ENCODE data around the gene PKNOX1.
"Not testable (repeated sequence)": the region's sequence is repeated elsewhere in the genome, so short reads cannot be mapped to it uniquely, and the experiment has no call there.

PKNOX1 gene, protein sequence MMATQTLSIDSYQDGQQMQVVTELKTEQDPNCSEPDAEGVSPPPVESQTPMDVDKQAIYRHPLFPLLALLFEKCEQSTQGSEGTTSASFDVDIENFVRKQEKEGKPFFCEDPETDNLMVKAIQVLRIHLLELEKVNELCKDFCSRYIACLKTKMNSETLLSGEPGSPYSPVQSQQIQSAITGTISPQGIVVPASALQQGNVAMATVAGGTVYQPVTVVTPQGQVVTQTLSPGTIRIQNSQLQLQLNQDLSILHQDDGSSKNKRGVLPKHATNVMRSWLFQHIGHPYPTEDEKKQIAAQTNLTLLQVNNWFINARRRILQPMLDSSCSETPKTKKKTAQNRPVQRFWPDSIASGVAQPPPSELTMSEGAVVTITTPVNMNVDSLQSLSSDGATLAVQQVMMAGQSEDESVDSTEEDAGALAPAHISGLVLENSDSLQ

DNA sequence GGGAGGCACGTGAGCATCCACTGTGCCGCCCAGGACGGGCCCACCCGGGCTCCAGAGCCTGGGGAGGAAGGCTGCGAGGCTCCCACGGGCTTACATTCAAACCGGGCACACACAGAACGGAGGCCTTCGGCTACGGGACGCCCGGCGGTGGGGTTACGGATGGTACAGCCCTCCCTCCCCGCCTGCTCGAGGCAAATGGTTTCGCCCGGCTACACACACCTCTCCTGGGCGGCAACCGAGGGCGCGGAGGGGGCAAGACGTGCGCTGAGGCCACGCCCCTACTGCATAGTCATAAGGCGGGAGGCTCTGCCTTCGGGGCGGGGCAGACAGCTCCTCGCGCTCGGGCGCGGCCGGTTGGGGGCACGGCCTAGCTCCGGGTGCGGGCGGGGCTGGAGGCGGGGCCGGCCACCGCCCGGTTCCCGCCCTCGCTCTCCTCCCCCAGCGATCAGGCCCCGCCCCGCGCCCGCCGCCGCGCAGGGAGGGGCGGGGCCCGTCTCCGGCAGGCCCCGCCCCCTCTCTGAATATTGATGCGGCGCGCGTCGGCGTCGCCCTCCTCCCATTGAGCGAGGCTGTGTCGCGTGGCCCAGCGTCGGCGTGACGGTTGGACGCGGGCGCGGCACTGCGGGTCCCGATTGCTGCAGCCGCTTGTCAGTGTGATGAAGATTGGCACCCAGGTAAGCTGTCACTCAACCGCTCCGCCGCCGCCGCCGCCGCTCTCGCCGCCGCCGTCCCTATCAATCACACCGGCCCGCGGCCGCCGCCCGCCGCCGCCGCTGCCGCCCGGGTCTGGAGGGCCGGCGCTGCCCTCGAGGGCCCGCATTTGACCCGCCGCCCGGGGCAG lies at the start of gene PKNOX1:
TSS of gene PKNOX1 (plus strand) at position 572 of the 841 bp plus-strand sequence. CDS start 29,820 bp downstream, outside the sequence.
- DNase-seq (ENCODE audit: low read depth in 2 of 2, low spot score in 1 of 2) = peak; percentile 96 to 98

DNA sequence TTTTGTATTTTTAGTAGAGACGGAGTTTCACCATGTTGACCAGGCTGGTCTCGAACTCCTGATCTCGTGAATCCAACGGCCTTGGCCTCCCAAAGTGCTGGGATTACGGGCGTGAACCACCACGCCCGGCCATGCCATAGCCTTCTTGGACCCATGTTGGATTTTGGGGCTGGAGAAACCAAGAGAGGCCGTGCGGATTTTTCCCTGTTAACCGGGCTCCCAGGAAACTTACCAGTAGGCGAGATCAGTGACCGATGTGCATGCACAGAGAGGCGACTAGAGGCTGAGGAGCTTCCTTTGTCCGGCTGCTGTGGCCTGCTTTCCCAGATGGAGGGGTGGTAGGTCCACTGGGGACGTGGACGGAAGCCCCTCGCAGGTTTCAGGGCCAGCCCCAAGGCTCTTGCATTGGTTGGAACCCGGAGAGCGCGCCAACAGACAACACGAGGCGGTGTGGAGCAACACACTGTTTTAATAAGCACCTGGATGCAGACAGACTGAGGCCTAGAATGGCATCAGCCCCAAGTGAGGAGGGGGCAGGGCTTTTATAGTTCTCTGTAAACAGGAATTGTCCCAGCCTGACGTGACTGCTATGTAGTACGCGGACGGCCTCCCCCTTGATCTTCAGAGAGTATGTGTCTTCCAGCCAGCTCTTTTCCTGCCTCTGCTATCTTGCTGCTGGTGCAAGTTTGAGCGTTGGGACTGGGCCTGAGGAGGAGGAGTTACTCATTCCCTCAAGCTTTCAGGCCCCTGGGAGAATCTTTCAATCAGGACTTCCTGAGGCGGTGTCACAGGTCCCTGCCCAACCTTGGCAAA lies 49.0 kb upstream of the PKNOX1 start, which contains the start of gene ERVH48-1:
TSS of gene ERVH48-1 (minus strand) at position 517 of the 813 bp plus-strand sequence. CDS start 6,624 bp downstream, outside the sequence.
- DNase-seq (ENCODE audit: low read depth in 2 of 2, low spot score in 1 of 2) = no peak

DNA sequence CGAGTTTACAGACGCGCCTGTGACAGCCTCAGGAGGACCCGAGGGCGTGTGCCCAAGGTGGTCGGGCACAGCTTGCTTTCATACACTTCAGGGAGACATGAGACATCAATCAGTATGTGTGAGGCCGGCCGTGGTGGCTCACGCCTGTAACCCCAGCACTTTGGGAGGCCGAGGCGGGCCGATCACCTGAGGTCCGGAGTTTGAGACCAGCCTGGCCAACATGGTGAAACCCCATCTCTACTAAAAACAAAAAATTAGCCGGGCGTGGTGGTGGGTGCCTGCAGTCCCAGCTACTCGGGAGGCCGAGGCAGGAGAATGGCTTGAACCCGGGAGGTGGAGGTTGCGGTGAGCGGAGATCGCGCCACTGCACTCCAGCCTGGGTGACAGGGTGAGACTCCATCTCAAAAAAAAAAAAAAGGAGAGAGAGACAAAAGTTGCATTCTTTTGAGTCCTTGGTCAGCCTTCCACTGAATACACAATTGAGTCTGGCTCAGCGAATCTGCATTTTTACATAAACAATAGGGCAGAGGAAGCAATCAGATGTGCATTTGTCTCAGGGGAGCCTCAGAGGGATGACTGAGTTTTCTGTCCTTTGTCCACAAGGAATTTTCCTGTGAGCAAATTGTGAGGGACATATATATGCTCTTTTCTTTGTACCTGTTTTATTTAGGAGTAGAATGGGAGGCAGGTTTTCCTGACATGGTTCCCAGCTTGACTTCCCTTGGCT lies 46.7 kb upstream of the PKNOX1 start:
- DNase-seq (ENCODE audit: low read depth in 2 of 2, low spot score in 1 of 2) = not testable (repeated sequence)

DNA sequence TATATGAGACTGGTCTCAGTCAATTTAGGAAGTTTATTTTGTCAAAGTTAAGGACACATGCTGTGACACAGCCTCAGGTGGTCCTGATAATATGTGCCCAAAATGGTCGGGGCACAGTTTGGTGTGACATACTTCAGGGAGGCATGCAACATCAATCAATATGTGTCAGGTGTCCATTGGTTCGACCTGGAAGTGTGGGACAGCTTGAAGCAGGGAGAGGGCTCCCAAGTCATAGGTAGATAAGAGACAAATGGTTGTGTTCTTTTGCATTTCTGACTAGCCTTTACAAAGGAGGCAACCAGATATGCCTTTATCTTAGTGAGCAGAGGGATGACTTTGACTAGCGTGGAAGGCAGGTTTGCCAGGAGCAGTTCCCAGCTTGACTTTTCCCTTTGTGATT lies 44.4 kb upstream of the PKNOX1 start:
- DNase-seq (ENCODE audit: low read depth in 2 of 2, low spot score in 1 of 2) = no peak

DNA sequence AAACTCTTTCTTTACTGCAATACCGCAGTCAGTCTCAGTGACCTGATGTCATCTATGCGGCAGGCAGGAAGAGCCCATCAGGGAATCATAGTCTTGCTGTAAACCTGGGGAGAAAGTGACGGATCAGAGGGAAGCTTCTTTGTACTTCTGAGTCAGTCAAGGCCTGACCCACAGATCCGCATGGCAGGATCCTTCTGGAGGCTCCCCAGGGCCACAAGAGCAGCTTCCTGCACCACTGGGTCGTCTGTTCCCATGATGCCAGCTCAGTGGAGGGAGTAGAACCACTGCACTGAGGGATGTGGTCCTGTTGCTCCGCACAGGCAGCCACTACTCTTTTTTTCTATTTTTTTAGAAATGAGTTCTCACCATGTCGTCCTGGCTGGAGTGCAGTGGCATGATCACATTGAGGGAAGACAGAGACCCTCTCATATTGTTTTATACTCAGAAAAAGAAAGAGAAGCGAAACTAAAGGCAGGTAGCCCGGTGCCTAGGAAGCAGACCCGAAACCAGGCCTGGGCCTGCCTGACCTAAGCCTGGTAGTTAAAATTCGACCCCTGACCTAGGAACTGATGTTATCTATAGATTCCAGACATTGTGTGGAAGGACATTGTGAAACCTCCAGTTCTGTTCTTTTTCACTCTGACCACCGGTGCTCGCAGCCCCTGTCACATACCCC lies 42.7 kb upstream of the PKNOX1 start:
- DNase-seq (ENCODE audit: low read depth in 2 of 2, low spot score in 1 of 2) = no peak

DNA sequence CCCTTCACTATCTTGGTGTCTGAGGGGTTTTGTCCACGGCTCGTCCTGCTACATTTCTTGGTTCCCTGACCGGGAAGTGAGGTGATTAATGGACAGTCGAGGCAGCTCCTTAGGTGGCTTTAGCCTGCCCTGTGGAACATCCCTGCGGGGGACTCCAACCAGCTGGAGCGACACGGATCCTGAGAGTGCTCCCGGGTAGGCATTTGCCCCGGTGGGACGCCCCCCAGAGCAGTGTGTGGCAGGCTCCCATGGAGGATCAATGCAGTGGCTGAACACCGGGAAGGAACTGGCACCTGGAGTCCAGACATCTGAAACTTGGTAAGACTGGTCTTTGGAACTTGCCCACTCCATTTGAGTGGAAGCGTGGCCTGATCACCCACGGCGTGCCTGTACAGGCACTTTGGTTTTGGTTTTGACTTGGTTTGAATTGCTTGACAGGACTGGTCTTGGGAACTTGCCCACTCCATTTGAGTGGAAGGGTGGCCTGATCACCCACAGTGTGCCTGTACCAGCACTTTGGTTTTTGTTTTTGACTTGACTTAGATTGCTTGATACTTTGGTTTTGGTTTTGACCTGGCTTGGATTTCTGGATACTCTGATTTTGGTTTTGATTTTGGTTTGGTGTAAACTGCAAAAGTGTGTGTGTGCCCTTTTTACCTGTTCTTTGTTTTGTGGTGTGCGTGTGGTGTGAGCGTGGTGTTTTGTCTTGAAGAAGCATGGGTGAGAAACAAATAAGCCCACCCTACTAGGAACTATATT lies 41.8 kb upstream of the PKNOX1 start:
- DNase-seq (ENCODE audit: low read depth in 2 of 2, low spot score in 1 of 2) = not testable (repeated sequence)

DNA sequence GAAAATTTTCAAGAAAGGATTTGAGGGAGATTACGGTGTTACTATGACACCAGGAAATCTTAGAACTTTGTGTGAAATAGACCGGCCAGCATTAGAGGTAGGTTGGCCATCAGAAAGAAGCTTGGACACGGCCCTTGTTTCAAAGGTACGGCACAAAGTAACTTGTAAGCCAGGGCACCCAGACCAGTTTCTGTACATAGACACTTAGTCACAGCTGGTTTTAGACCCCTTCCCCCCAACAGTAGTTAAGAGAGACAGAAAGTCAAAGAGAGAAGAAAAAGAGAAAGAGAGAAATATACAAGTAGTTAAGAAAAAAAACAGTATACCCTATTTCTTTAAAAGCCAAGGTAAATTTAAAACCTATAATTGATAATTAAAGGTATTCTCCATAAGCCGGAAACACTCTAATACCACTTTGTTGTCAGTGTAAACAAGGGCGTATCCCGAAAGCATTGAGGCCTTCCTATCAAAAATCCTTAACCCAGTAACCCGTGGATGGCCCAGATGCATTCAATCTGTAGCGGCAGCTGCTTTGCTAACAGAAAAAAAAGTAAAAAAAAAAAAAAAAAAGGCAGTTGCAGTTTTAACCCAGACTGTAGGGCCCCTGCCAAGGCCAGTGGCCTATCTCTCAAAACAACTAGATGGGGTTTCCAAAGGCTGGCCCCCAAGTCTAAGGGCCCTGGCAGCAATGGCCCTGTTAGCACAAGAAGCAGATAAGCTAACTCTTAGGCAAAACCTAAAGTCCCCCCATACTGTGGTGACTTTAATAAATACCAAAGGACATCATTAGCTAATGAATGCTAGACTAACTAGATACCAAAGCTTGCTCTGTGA lies 41.0 kb upstream of the PKNOX1 start:
- not testable (repeated sequence) for DNase-seq (ENCODE audit: low read depth in 2 of 2, low spot score in 1 of 2)

DNA sequence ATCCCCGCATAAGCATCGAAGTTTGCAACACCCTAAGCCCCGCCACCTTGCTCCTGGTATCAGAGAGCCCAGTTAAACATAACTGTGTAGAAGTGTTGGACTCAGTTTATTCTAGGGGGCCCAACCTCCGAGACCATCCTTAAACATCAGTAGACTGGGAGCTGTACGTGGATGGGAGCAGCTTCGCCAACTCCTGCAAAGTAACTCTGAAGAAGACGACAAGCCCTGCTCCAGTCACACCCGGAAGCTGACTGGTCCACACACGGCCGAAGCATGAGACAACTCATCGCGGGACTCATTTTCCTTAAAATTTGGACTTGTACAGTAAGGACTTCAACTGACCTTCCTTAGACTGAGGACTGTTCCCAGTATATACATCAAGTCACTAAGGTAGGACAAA lies 40.4 kb upstream of the PKNOX1 start:
- not testable (repeated sequence) for DNase-seq (ENCODE audit: low read depth in 2 of 2, low spot score in 1 of 2)

DNA sequence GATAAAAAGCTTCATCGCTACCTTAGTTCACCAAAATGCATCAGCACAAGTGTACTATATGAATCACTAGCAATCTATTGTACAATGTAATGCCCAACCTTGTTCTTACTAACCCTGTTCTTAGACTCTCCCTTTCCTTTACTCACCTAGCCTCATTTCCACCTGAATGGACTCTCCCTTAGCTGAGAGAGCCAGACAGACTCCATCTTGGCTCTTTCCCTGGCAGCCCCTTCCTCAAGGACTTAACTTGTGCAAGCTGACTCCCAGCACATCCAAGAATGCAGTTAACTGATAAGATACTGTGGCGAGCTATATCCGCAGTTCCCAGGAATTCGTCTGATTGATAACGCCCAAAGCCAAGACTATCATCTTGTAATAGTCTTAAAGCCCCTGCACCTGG lies 38.0 kb upstream of the PKNOX1 start:
- not testable (repeated sequence) for DNase-seq (ENCODE audit: low read depth in 2 of 2, low spot score in 1 of 2)

DNA sequence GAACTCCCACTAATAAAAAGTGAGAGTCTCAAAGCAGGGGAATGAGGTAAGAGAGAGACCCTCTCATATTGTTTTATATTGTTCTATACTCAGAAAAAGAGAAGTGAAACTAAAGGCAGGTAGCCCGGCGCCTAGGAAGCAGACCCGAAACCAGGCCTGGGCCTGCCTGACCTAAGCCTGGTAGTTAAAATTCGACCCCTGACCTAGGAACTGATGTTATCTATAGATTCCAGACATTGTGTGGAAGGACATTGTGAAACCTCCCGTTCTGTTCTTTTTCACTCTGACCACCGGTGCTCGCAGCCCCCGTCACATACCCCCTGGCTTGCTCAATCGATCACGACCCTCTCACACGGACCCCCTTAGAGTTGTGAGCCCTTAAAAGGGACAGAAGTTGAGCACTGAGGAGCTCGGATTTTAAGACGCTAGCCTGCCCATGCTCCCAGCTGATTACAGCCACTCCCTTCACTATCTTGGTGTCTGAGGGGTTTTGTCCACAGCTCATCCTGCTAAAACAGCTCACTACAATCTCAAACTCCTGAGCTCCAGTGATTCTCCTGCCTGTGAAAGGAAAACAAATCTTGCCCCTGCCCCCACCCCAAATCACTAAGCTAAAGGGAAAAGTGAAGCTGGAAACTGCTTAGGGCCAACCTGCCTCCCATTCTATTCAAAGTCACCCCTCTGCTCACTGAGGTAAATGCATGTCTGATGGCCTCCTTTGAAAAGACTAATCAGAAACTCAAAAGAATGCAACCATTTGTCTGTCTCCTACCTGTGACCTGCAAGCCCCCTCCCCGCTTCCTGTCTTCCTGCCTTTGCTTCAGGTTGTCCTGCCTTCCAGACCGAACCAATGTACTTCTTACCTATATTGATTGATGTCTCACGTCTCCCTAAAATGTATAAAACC lies 37.1 kb upstream of the PKNOX1 start:
- not testable (repeated sequence) for DNase-seq (ENCODE audit: low read depth in 2 of 2, low spot score in 1 of 2)

DNA sequence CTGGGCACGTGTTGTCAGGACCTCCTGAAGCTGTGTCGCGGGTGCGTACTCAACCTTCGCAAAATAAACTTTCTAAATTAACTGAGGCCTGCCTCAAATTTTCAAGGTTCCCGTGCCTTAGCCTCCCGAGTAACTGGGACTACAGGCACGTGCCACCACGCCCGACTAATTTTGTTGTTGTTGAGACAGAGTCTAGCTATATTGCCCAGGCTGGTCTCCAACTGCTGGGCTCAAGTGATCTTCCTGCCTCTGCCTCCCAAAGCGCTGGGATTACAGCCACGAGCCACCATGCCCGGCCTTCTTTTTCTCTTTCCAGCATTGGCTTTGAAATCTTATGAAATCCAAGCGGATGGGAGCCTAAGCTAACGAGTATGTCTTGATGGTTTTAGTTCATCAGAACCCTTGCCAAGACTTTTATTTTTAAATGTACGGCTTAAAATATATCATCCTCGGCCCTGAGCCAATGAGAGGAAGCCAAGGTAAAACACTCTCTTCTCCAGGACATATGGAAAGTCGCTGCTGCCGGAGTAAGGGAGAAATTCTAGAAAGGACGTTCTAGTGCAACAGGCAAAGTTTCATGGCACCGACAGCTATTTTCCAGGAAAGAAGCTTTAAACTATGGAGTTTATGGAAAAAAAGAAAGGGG lies 36.3 kb upstream of the PKNOX1 start:
- DNase-seq (ENCODE audit: low read depth in 2 of 2, low spot score in 1 of 2) = no peak

DNA sequence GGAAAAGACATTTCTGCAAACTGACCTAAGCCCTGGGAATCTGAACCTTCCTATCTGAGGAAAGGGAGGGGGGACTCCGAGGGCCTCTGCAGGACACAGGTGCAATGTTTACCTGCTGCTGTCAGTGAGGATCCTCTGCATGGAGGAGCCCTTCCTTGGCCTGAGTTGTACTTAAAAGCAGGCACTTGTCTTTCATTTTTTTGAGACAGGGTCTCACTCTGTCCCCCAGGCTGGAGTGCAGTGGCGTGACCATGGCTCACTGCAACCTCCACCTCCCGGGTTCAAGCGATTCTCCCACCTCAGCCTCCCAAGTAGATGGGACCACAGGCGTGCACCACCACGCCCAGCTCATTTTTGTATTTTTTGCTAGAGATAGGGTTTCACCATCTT lies 35.8 kb upstream of the PKNOX1 start:
- not testable (repeated sequence) for DNase-seq (ENCODE audit: low read depth in 2 of 2, low spot score in 1 of 2)

DNA sequence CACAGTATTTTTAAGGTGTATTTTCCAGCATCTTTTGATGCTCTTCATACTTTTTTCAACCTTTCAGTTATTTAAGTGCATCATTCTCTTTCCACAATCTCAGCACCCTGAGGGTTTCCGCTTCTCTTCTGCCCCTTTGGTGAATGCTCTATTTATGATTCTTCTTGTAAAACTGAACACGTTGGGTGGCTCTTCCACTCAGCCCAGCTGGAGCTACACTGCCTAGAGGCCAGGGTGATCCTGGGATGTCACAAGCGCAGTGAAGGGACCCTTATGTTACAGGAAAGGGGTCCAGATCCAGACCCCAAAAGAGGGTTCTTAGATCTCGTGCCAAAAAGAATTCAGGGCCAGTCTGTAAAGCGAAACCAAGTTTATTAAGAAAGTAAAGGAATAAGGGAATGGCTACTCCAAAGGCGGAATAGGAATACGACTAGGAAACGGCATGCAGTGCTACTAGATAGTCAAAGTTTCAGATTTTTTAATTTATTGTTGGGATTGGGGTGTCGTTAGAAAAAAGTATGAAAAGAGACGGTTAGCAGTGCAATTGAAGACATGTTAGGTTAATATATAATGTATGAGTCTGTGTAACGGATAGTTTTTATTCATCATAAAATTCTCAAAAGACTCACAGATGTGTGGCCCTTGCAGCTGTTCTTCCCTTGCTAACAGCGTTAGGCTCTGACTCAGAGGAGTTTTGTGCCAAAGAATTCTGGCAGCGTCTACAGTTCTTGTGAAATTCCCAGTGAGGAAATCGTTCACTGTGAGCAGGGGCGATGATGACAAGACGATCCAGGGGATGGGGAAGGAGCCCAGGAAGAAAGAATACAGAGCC lies 34.6 kb upstream of the PKNOX1 start:
- no peak for DNase-seq (ENCODE audit: low read depth in 2 of 2, low spot score in 1 of 2)

DNA sequence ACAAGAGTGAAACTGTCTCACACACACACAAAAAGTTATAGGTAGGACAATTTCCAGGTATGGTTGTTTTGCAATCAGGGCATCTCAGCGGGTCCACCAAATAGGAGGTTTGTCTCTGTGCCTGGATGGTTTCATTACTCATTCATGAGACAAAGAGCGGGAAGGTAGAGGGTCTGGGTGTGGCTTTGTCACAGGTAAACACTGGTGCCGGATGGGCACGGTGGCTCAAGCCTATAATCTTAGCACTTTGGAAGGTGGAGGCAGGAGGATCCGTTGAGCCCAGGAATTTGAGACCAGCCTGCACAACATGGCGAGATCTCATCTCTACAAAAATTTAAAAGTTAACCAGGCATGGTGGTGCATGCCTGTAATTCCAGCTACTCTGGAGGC lies 32.7 kb upstream of the PKNOX1 start:
- DNase-seq (ENCODE audit: low read depth in 2 of 2, low spot score in 1 of 2) = no peak

DNA sequence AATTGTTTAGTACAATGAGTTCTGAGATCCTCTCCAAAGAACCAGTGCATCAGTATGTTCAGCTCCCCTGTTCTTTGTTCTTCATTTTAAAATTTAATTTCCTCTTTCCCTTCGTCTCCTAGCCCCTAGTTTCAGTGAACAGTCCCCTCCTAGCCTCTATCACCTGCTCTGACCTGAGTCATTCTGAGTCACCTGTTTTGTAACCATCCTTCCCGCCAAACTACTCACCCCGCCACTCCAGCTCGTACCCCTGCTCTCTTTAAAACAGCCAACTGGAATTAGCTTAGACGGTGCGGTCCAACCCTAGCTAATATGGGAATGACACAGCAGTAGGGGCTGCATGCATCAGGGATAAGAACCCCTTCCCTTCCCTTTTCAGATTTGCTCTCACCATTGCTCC lies 32.1 kb upstream of the PKNOX1 start:
- DNase-seq (ENCODE audit: low read depth in 2 of 2, low spot score in 1 of 2) = no peak
